Upper lobe of left lung (tissue), 6 donors: ENCODE results near the gene BAZ1B. TPM values are rescaled to one million over a fixed set of nuclear protein-coding genes. Genes with fewer than 3 reads are reported as not detected.
A peak's percentile ranks its signal among the peaks of the same experiment; 100 is the strongest.

Experiments
- ATAC-seq, 2 donors: fragments of 200-7000 bp; cut with Tn5 transposase; one replicate each; pipeline ENCODE4 v1.9.1; 2022; ENCODE audit warnings: mild to moderate bottlenecking in 2 of 2, moderate library complexity in 2 of 2; ENCODE audit not compliant: low FRiP score in 2 of 2
- DNase-seq, 2 donors: peaks; one replicate each; pipeline ENCODE4 v3.0.0-alpha.2; 2019 to 2020
- H3K27ac ChIP-seq, 4 donors: fragments of 200-600 bp; sonication (generic); one replicate each; pipeline ENCODE4 v1.5.1; 2016 to 2019
- H3K27me3 ChIP-seq, 4 donors: fragments of 200-600 bp; sonication (generic); one replicate each; pipeline ENCODE4 v1.5.1; 2017 to 2019
- H3K36me3 ChIP-seq, 4 donors: fragments of 200-600 bp; sonication (generic); one replicate each; pipeline ENCODE4 v1.5.1; 2016 to 2019
- H3K4me1 ChIP-seq, 4 donors: fragments of 200-600 bp; sonication (generic); one replicate each; pipeline ENCODE4 v1.5.1; 2018 to 2019
- H3K4me3 ChIP-seq, 4 donors: fragments of 200-600 bp; sonication (generic); one replicate each; pipeline ENCODE4 v1.5.1; 2017 to 2019; ENCODE audit warnings: mild to moderate bottlenecking in 2 of 4, moderate library complexity in 1 of 4
- H3K9me3 ChIP-seq, 4 donors: fragments of 200-600 bp; sonication (generic); one replicate each; pipeline ENCODE4 v1.5.1; 2018 to 2019
- EP300 ChIP-seq, 4 donors: sonication (generic); formaldehyde crosslinking; IDR thresholded peaks; one replicate each; pipeline ENCODE4 v1.5.1; 2017; ENCODE audit warnings: antibody characterized with exemption in 4 of 4, control low read depth in 2 of 4
- POLR2A ChIP-seq, 4 donors: fragments of 450-650 bp; IDR thresholded peaks; one replicate each; pipeline ENCODE4 v1.5.1; 2016 to 2017; ENCODE audit warnings: antibody characterized with exemption in 4 of 4, mild to moderate bottlenecking in 2 of 4
- POLR2AphosphoS5 ChIP-seq, 2 donors: sonication (generic); formaldehyde crosslinking; IDR thresholded peaks; one replicate each; pipeline ENCODE4 v1.5.1; 2017; ENCODE audit warnings: antibody characterized with exemption in 2 of 2
- WGBS, 2 donors: methylation state at CpG; one replicate each; pipeline ENCODE4 v1.1.5; 2017 to 2018; 5-methylcytosine and 5-hydroxymethylcytosine counted together
- total RNA-seq, 6 donors: library from RNA; depleted of rRNA in 4 of 6; stranded (reverse); fragments of >200 nt in 4 of 6; gene quantifications; one replicate each; pipeline versions ENCODE4 v1.1.0 to v1.2.1, GENCODE V29; 2016 to 2021
- TF ChIP-seq, protein P1 (sequence below), 6 experiments: fragments of 450-650 bp in 4 of 6; fragments of 200-600 bp in 2 of 6; sonication (generic) in 2 of 6; IDR thresholded peaks; one replicate each; pipeline ENCODE4 v1.5.1; 2016 to 2019; ENCODE audit warnings: antibody characterized with exemption in 6 of 6
- donor health status: DM: no; HTN: no; CAD: no; lungs with moderate emphysema.
- donor health status: DM: no; HTN: yes; CAD: no; lungs with severe emphysema.

BAZ1B gene
- total RNA-seq, 6 donors from 2014 or later, result 45.8 to 71.4 (median 56.0) TPM

DNA sequence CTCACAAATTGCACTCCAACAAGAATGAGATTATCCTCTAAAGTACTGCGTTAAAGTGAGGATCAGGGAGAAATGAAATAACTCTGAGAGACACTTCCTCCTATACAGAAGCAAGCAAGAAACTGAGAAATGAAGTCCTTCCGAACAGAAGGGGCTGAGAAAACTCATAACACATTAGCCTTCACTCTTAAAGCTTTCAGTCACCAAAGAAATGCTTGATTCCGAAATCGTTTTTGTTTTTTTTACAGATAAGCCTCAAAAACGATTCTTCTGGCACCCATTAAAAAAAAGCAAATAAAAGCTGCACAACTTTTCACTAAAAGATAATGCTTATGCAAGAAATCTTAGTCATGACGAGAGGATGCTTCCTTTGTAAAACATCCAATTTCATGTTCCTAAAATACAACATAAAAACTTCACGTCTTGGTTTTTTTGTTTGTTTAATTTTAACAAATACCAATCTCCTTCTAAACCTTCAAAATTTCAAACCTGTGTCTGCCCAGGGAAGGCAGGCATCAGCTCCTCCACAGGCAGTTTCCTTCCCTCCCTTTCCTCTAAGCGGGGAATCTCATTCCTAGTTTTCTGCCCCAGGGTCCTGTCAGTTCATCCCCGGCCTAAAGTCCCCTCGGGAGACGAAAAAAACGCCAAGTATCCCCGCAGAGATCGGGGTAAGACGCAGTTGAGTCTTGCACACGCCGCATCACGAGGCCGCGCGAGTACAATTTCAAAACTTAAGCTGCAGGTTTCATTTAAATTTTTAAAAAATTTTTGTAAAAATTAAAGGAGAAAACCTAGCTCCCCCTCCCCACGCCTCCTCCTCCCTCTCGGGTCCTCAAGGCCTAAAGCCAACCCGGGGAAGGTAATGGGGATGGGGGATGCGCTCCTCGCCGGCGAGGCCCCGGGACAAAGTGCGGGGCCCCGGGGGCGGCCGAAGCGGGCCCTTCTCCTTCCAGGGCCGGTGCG is 1.1 kb downstream of the BAZ1B start:
- no peaks in the 10 kb centered on the region for H3K27me3 ChIP-seq
- DNase-seq (no peak), ATAC-seq (no peak)
- peaks cover 33 to 51% (median 43%) of the 10 kb centered on the region in 4 donors for H3K4me1 ChIP-seq
- H3K9me3 ChIP-seq, result no peaks in the 10 kb centered on the region
- 0 to 1% methylated on average over 31 to 36 of the region's 36 CpGs for WGBS, 2 donors
- peak overlapping the region; percentile 85 to 96 (median 92) for H3K27ac ChIP-seq
- peak overlapping the region; percentile 54 to 98 (median 95) for H3K4me3 ChIP-seq
- peaks cover 0 to 19% (median 11%) of the 10 kb centered on the region in 4 donors for H3K36me3 ChIP-seq
- no peak for TF ChIP-seq POLR2AphosphoS5 (IDR thresholded peaks at IDR 0.05)
- no peak for TF ChIP-seq EP300 (IDR thresholded peaks at IDR 0.05)
- no peak for TF ChIP-seq POLR2A (IDR thresholded peaks at IDR 0.05)
- TF ChIP-seq, protein P1, sequence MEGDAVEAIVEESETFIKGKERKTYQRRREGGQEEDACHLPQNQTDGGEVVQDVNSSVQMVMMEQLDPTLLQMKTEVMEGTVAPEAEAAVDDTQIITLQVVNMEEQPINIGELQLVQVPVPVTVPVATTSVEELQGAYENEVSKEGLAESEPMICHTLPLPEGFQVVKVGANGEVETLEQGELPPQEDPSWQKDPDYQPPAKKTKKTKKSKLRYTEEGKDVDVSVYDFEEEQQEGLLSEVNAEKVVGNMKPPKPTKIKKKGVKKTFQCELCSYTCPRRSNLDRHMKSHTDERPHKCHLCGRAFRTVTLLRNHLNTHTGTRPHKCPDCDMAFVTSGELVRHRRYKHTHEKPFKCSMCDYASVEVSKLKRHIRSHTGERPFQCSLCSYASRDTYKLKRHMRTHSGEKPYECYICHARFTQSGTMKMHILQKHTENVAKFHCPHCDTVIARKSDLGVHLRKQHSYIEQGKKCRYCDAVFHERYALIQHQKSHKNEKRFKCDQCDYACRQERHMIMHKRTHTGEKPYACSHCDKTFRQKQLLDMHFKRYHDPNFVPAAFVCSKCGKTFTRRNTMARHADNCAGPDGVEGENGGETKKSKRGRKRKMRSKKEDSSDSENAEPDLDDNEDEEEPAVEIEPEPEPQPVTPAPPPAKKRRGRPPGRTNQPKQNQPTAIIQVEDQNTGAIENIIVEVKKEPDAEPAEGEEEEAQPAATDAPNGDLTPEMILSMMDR (IDR thresholded peaks at IDR 0.05), result no peak

GRCh38 chr7:73519867-73520672 is 2.0 kb downstream of the BAZ1B start:
- peak overlapping the region in 3 of 4 donors; percentile 95 to 98 (median 95) for H3K4me3 ChIP-seq
- no peaks in the 10 kb centered on the region for H3K27me3 ChIP-seq
- DNase-seq (no peak), ATAC-seq (no peak)
- peaks cover 33 to 51% (median 43%) of the 10 kb centered on the region in 4 donors for H3K4me1 ChIP-seq
- peaks cover 0 to 28% (median 16%) of the 10 kb centered on the region in 4 donors for H3K36me3 ChIP-seq
- 59 to 61% methylated on average over 18 of the region's 18 CpGs for WGBS, 2 donors
- H3K9me3 ChIP-seq, result no peaks in the 10 kb centered on the region
- H3K27ac ChIP-seq, result peak overlapping the region in 3 of 4 donors; percentile 89 to 96 (median 95)
- no peak for TF ChIP-seq POLR2A (IDR thresholded peaks at IDR 0.05)
- no peak for TF ChIP-seq EP300 (IDR thresholded peaks at IDR 0.05)
- TF ChIP-seq, protein P1 (IDR thresholded peaks at IDR 0.05), result no peak
- TF ChIP-seq POLR2AphosphoS5 (IDR thresholded peaks at IDR 0.05), result no peak

DNA sequence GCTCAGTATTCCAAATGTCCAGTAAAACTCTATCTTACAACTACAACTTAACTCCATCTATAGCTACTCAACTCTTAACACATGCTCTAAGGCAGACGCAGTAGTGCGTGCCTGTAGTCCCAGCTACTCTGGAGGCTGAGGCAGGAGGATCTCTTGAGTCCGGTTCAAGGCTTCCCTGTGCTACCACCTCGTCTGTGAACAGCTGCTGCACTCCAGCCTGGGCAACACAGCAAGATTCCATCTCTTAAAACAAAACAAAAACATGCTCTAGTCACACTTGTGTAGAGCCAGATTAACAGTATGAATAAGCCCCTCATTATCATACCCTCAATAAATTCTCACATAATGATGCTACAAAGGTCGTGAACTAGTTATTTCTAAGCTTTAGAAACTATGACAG is 3.6 kb downstream of the BAZ1B start:
- peaks cover 33 to 51% (median 43%) of the 10 kb centered on the region in 4 donors for H3K4me1 ChIP-seq
- TF ChIP-seq POLR2AphosphoS5 (IDR thresholded peaks at IDR 0.05) (no peak), POLR2A (IDR thresholded peaks at IDR 0.05) (no peak), EP300 (IDR thresholded peaks at IDR 0.05) (no peak)
- TF ChIP-seq, protein P1 (IDR thresholded peaks at IDR 0.05), result no peak
- DNase-seq (no peak), ATAC-seq (no peak)
- peaks cover 0 to 43% (median 23%) of the 10 kb centered on the region in 4 donors for H3K36me3 ChIP-seq
- no peaks in the 10 kb centered on the region for H3K9me3 ChIP-seq
- peak overlapping the region in 1 of 4 donors; percentile 46 for H3K27ac ChIP-seq
- H3K27me3 ChIP-seq, result no peaks in the 10 kb centered on the region
- no peak overlapping the region for H3K4me3 ChIP-seq
- WGBS, 2 donors, result 78 to 84% methylated on average over 5 of the region's 5 CpGs

DNA sequence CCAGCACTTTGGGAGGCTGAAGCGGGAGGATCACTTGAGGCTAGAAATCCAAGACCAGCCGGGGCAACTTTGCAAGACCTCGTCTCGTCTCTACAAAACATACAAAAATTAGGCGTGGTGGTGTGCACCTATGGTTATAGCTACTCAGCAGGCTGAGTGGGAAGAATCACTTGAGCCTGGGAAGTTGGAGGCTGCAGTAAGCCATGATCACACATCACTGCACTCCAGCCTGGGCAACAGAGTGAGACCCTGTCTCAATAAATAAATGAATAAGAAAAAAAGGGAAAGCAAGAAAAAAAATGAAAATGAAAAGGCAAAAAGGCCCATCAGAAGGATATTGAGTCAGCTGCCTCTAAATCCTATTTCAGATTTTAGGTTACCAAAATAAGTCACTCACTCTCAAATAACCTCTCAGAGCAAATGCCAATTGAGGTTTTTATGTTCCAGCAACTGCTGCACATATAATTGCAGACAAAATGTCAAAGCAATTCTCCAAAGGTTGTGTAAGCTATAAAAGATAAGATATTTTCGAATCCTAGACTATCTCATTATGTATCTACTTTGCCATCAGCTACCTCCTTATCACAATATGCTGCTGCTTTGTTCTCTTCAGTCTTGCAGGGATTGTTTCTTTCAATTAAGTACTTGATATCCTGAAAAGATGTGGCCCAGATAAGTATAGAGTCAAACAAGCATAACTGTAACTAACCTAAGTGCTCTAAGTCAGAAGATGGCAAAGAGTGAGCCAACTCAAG is 4.7 kb downstream of the BAZ1B start:
- Histone ChIP-seq H3K4me3 (no peak overlapping the region), H3K27me3 (no peaks in the 10 kb centered on the region), H3K27ac (no peak overlapping the region), H3K9me3 (no peaks in the 10 kb centered on the region), H3K36me3 (peaks cover 0 to 52% (median 23%) of the 10 kb centered on the region in 4 donors), H3K4me1 (peaks cover 28 to 51% (median 40%) of the 10 kb centered on the region in 4 donors)
- no peak for ATAC-seq
- WGBS, 2 donors, result 76 to 88% methylated on average over 6 of the region's 6 CpGs
- no peak for DNase-seq
- TF ChIP-seq EP300 (IDR thresholded peaks at IDR 0.05) (no peak), POLR2A (IDR thresholded peaks at IDR 0.05) (no peak), POLR2AphosphoS5 (IDR thresholded peaks at IDR 0.05) (no peak)
- TF ChIP-seq, protein P1 (IDR thresholded peaks at IDR 0.05), result no peak
